Endothelial cell of umbilical vein (primary cell): ENCODE data around the gene FHIT.
"Not testable (repeated sequence)": the region's sequence is repeated elsewhere in the genome, so short reads cannot be mapped to it uniquely, and the experiment has no call there.

Experiments used
- TF ChIP-seq, protein P1 (sequence below), 2 donors: IDR thresholded peaks; 1 replicate in 1 of 2; 2 replicates in 1 of 2; pipeline ENCODE4 v1.5.1; 2011; ENCODE audit warnings: low read length in 2 of 2, mild to moderate bottlenecking in 2 of 2, moderate library complexity in 2 of 2, control low read depth in 1 of 2, inconsistent platforms in 1 of 2, low read depth in 1 of 2; ENCODE audit not compliant: insufficient read depth in 1 of 2; ENCODE audit errors: extremely low read depth in 1 of 2
- TF ChIP-seq, protein P2 (sequence below): IDR thresholded peaks from 2 replicates; pipeline ENCODE4 v1.6.1; 2011; ENCODE audit not compliant: insufficient read depth, insufficient read length

DNA sequence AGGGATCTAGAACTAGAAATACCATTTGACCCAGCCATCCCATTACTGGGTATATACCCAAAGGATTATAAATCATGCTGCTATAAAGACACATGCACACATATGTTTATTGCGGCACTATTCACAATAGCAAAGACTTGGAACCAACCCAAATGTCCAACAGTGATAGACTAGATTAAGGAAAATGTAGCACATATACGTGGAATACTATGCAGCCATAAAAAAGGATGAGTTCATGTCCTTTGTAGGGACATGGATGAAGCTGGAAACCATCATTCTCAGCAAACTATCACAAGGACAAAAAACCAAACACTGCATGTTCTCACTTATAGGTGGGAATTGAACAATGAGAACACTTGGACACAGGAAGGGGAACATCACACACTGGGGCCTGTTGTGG is 711.9 kb downstream of the FHIT start:
- TF ChIP-seq, protein P1, sequence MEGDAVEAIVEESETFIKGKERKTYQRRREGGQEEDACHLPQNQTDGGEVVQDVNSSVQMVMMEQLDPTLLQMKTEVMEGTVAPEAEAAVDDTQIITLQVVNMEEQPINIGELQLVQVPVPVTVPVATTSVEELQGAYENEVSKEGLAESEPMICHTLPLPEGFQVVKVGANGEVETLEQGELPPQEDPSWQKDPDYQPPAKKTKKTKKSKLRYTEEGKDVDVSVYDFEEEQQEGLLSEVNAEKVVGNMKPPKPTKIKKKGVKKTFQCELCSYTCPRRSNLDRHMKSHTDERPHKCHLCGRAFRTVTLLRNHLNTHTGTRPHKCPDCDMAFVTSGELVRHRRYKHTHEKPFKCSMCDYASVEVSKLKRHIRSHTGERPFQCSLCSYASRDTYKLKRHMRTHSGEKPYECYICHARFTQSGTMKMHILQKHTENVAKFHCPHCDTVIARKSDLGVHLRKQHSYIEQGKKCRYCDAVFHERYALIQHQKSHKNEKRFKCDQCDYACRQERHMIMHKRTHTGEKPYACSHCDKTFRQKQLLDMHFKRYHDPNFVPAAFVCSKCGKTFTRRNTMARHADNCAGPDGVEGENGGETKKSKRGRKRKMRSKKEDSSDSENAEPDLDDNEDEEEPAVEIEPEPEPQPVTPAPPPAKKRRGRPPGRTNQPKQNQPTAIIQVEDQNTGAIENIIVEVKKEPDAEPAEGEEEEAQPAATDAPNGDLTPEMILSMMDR (IDR thresholded peaks at IDR 0.05; ENCODE audit: extremely low read depth in 1 of 2, insufficient read depth in 1 of 2, low read depth in 1 of 2, low read length in 2 of 2) = not testable (repeated sequence)
- TF ChIP-seq, protein P2, sequence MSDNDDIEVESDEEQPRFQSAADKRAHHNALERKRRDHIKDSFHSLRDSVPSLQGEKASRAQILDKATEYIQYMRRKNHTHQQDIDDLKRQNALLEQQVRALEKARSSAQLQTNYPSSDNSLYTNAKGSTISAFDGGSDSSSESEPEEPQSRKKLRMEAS = not testable (repeated sequence)
